Ishikawa (cell line): ENCODE measurements around the gene STOML1.

ENCODE experiments used
- CEBPB ChIP-seq: IDR thresholded peaks from 2 replicates; pipeline ENCODE4 v1.6.1; 2012
- CREB1 ChIP-seq: IDR thresholded peaks from 2 replicates; pipeline ENCODE4 v1.6.1; 2012; ENCODE audit warnings: low read depth
- EP300 ChIP-seq: IDR thresholded peaks from 2 replicates; pipeline ENCODE4 v1.6.1; 2012; ENCODE audit warnings: borderline replicate concordance
- FOXM1 ChIP-seq: IDR thresholded peaks from 2 replicates; pipeline ENCODE4 v1.6.1; 2012; ENCODE audit warnings: low read depth, borderline replicate concordance
- NFIC ChIP-seq: IDR thresholded peaks from 2 replicates; pipeline ENCODE4 v1.6.1; 2012
- RAD21 ChIP-seq: IDR thresholded peaks from 2 replicates; pipeline ENCODE4 v1.6.1; 2012; ENCODE audit warnings: low read depth
- REST ChIP-seq: IDR thresholded peaks from 2 replicates; pipeline ENCODE4 v1.6.1; 2012; ENCODE audit warnings: low read depth, mild to moderate bottlenecking
- TAF1 ChIP-seq: IDR thresholded peaks from 2 replicates; pipeline ENCODE4 v1.6.1; 2012; ENCODE audit warnings: low read depth, mild to moderate bottlenecking
- TCF12 ChIP-seq: IDR thresholded peaks from 2 replicates; pipeline ENCODE4 v1.6.1; 2012; ENCODE audit warnings: low read depth
- TEAD4 ChIP-seq: IDR thresholded peaks from 2 replicates; pipeline ENCODE4 v1.6.1; 2012
- YY1 ChIP-seq: IDR thresholded peaks from 2 replicates; pipeline ENCODE4 v1.6.1; 2012; ENCODE audit warnings: low read depth

GRCh38 chr15:73997986-73998385 lies 5.9 kb upstream of the STOML1 start:
- TF ChIP-seq TCF12 (no peak), TEAD4 (no peak), CEBPB (no peak), RAD21 (no peak), EP300 (no peak), CREB1 (no peak), REST (no peak), TAF1 (no peak), NFIC (no peak), FOXM1 (no peak), YY1 (no peak)
